ENCODE results near the gene SLC2A1.

The SLC2A1 gene

DNA sequence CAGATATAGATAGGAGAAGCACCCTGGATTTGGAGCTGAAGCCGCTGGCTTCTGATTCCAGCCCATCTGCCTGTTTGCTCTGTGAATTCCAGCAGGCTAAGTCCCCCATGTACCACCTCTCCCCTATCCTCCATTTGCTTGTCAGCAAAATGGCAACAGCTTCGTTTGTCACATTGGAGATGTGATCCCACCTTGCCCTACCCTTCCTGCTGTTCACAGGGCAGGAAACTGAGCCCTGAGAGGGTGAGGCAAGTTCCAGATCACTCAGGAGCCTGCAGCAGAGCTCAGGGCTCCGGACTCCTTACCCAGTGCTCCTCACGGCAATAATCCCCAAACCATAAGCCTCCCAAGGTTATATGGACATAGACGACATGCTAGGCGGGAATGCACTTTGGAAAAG is 14.9 kb downstream of the SLC2A1 start:
- no peaks in the 10 kb centered on the region for H3K9me3 ChIP-seq (ENCODE audit: low read depth, low read length)
- H3K9ac ChIP-seq (ENCODE audit: insufficient read length): no peak overlapping the region
- no peak overlapping the region for H3K27ac ChIP-seq
- DNase-seq (ENCODE audit: low read depth, low spot score): no peak
- no peak for TF ChIP-seq EZH2 (IDR thresholded peaks at IDR 0.05)
- no peak for TF ChIP-seq FOXP2 (optimal IDR thresholded peaks at IDR 0.05; ENCODE audit: control extremely low read depth, extremely low read length, insufficient read depth)
- TF ChIP-seq POLR2AphosphoS5 (IDR thresholded peaks at IDR 0.05; ENCODE audit: borderline replicate concordance, low read depth, low read length): no peak
- no peak overlapping the region for H3K4me3 ChIP-seq
- peaks cover 4% of the 10 kb centered on the region; the same call in 1 of the 2 replicates for H3K36me3 ChIP-seq (ENCODE audit: insufficient read depth, low read length)

GRCh38 chr1:42943166-42943565 is 15.5 kb downstream of the SLC2A1 start:
- no peak overlapping the region for H3K4me3 ChIP-seq
- DNase-seq (ENCODE audit: low read depth, low spot score): no peak
- TF ChIP-seq FOXP2 (optimal IDR thresholded peaks at IDR 0.05; ENCODE audit: control extremely low read depth, extremely low read length, insufficient read depth) (no peak), EZH2 (IDR thresholded peaks at IDR 0.05) (no peak), POLR2AphosphoS5 (IDR thresholded peaks at IDR 0.05; ENCODE audit: borderline replicate concordance, low read depth, low read length) (no peak)
- no peak overlapping the region for H3K27ac ChIP-seq
- no peaks in the 10 kb centered on the region for H3K9me3 ChIP-seq (ENCODE audit: low read depth, low read length)
- H3K36me3 ChIP-seq (ENCODE audit: insufficient read depth, low read length): peaks cover 4% of the 10 kb centered on the region; the same call in 1 of the 2 replicates
- H3K9ac ChIP-seq (ENCODE audit: insufficient read length): no peak overlapping the region

GRCh38 chr1:42942444-42942843 is 16.2 kb downstream of the SLC2A1 start:
- Histone ChIP-seq H3K36me3 (ENCODE audit: insufficient read depth, low read length) (peaks cover 4% of the 10 kb centered on the region; the same call in 1 of the 2 replicates), H3K27ac (no peak overlapping the region), H3K4me3 (no peak overlapping the region), H3K9me3 (ENCODE audit: low read depth, low read length) (no peaks in the 10 kb centered on the region), H3K9ac (ENCODE audit: insufficient read length) (no peak overlapping the region)
- TF ChIP-seq POLR2AphosphoS5 (IDR thresholded peaks at IDR 0.05; ENCODE audit: borderline replicate concordance, low read depth, low read length) (no peak), EZH2 (IDR thresholded peaks at IDR 0.05) (no peak), FOXP2 (optimal IDR thresholded peaks at IDR 0.05; ENCODE audit: control extremely low read depth, extremely low read length, insufficient read depth) (no peak)
- no peak for DNase-seq (ENCODE audit: low read depth, low spot score)

DNA sequence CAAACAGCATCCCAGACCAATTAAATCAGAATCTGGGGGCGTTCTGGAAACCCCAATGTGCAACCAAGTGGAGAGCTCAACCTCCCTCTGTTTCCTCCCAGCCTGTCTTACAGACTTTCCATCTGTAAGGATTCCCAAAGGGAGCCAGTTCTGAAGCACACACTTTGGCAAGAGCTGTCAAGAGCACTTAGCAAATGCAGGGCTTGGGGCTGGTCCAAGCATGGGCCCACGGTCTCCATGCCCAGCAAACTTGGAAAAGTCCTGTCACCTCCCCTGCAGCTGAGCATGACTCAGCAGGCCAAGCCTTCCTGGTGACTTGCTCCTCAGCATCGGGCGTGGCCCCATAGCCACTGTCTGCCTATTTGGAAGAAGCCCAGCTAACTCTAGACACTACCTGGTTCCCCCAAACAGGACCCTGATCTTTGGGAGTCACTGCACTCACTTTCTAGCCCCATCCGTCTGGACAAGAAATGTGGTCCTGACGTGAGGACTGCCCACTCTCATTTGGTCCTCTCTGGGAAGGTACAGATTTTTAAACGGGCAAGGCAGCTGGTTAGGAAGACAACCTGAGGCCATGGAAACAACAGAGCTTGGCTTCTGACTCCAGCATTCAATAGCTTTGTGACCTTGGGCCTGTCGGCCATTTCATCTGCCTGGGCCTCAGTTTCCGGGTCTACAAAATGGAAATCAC is 16.9 kb downstream of the SLC2A1 start:
- H3K27ac ChIP-seq: no peak overlapping the region
- TF ChIP-seq FOXP2 (optimal IDR thresholded peaks at IDR 0.05; ENCODE audit: control extremely low read depth, extremely low read length, insufficient read depth) (no peak), EZH2 (IDR thresholded peaks at IDR 0.05) (no peak), POLR2AphosphoS5 (IDR thresholded peaks at IDR 0.05; ENCODE audit: borderline replicate concordance, low read depth, low read length) (no peak)
- no peak overlapping the region for H3K9ac ChIP-seq (ENCODE audit: insufficient read length)
- DNase-seq (ENCODE audit: low read depth, low spot score): no peak
- no peak overlapping the region for H3K4me3 ChIP-seq
- H3K36me3 ChIP-seq (ENCODE audit: insufficient read depth, low read length): peaks cover 4% of the 10 kb centered on the region; the same call in 1 of the 2 replicates
- H3K9me3 ChIP-seq (ENCODE audit: low read depth, low read length): no peaks in the 10 kb centered on the region

DNA sequence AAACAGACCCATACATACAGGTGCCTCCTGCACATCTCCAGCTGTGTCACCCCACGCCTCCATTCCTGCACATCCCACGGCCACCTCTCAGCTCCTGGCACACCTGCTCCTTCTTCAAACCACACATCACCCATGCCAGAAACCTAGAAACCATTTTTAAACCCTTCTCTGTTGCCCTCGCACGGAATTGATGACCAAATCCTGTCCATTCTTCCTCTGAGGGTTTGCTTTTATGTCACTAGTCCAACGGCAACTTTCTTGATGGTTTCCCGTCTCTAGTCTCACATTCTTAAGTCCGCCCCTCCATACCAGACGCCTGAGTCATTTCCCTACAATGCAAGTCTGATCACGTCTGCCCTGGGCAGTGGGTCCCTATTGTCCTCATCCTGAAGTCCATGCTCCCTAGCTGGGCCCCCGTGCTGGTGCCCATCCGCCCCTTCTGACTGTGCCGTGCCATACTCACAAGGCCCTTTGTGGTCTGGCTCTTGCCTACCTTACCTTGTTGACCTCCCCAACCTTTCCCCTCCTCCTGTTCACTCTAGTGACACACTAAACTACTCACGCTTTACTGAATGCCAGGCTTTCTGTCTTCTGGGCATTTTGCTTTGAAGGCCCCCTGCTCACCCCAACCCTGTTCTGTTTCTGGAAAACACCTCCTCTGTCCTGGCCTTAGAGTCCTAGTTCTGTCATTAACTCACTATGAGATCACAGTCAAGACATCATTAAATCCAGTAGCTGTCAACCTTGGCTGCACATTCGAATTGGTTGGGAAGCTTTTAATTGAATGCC is 17.6 kb downstream of the SLC2A1 start:
- H3K9ac ChIP-seq (ENCODE audit: insufficient read length): no peak overlapping the region
- H3K4me3 ChIP-seq: no peak overlapping the region
- no peak overlapping the region for H3K27ac ChIP-seq
- no peak for TF ChIP-seq POLR2AphosphoS5 (IDR thresholded peaks at IDR 0.05; ENCODE audit: borderline replicate concordance, low read depth, low read length)
- TF ChIP-seq EZH2 (IDR thresholded peaks at IDR 0.05): no peak
- TF ChIP-seq FOXP2 (optimal IDR thresholded peaks at IDR 0.05; ENCODE audit: control extremely low read depth, extremely low read length, insufficient read depth): no peak
- DNase-seq (ENCODE audit: low read depth, low spot score): no peak
- H3K36me3 ChIP-seq (ENCODE audit: insufficient read depth, low read length): peaks cover 4% of the 10 kb centered on the region; the same call in 1 of the 2 replicates
- no peaks in the 10 kb centered on the region for H3K9me3 ChIP-seq (ENCODE audit: low read depth, low read length)

DNA sequence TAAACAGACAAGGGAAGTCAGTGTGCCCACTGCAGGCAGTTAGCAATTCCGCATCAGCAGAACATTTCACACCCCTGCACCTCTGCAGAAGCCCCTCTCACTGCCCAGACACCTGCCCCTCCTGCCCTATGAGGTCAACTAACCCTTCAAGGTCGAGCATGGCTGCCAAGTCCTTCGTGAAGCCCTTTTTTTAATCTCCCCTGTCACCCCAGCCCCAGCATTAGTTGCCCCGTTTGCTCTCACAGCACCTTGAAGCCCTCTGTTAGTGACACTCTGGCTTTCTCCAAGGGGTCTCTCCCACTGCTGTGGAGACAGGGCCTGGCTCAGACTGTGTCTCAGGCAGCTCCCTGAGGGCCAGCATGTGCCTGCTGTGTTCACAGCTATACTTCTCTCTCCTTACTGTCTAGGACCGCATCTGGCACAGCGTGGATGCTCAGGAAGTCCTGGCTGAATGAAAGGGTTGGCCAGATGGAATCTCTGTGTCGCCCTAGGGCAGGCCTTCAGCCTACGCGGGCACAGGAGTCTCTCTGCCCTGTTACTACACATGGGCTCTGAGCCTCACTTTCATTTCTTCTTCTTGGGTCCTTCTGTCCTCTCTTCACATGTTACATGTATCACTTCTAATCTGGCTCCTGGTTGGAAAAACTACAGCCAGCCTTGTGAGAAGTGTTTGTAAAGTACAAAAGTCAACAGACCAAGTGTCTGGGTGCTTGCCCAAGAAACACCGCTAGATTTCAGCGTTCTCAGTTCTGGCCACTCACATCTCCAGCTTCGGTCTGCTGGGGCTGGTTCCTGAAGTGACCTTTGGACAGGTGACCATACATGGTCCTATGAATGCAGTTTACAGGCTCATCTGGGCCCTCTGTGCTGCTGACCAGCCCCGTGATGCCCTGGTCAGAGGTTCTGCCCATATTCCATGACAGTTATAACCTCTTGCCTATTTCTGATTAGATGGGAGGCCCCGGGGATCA is 19.7 kb downstream of the SLC2A1 start:
- TF ChIP-seq EZH2 (IDR thresholded peaks at IDR 0.05) (no peak), POLR2AphosphoS5 (IDR thresholded peaks at IDR 0.05; ENCODE audit: borderline replicate concordance, low read depth, low read length) (no peak), FOXP2 (optimal IDR thresholded peaks at IDR 0.05; ENCODE audit: control extremely low read depth, extremely low read length, insufficient read depth) (no peak)
- Histone ChIP-seq H3K27ac (no peak overlapping the region), H3K9me3 (ENCODE audit: low read depth, low read length) (no peaks in the 10 kb centered on the region), H3K9ac (ENCODE audit: insufficient read length) (no peak overlapping the region), H3K4me3 (no peak overlapping the region), H3K36me3 (ENCODE audit: insufficient read depth, low read length) (peaks cover 4% of the 10 kb centered on the region; the same call in 1 of the 2 replicates)
- DNase-seq (ENCODE audit: low read depth, low spot score): no peak

DNA sequence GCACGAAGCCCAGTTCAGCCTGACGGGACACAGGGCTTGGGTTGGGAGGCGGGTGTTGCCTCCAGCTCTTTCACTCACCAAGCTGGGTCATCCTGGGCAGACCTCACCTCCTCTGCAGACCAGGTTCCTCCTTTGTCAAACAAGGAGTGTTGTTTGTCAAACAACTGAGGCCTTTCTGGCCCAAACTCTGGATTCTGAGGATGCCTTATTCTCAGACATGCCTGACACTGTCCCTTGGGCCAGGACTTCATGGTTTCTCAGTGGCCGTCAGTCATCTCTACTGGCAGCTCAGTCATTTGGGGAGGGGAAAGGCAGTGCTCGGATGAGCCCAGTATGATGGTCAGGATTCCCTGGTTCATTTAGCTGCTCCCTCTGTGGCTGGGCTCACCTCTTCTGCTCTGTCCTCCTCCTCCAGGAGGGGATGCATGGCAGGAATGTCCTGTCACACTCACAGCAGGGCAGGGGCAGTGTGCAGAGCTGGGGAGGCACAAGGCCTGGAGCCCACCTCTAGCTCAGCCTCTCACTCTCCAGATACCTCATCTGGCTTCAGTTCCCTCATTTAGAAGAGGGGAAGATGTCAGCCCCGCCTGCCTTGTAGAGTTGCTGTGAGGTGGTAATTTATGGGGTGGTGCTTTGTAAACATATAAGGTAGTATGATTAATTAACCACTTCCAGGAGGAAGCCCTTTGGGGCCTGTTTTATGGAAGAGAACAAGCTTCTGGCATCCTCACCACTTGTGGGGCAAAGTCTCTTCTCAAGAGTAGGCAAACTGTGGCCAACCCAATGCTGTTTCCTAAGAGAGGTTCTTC is 20.6 kb downstream of the SLC2A1 start:
- Histone ChIP-seq H3K36me3 (ENCODE audit: insufficient read depth, low read length) (peaks cover 4% of the 10 kb centered on the region; the same call in 1 of the 2 replicates), H3K27ac (no peak overlapping the region), H3K9ac (ENCODE audit: insufficient read length) (no peak overlapping the region), H3K9me3 (ENCODE audit: low read depth, low read length) (no peaks in the 10 kb centered on the region), H3K4me3 (no peak overlapping the region)
- TF ChIP-seq FOXP2 (optimal IDR thresholded peaks at IDR 0.05; ENCODE audit: control extremely low read depth, extremely low read length, insufficient read depth): no peak
- DNase-seq (ENCODE audit: low read depth, low spot score): no peak
